DMS53 treated with DMSO at 0.1 percent for 48 hours (cell line): ENCODE data around the gene SSH2.
"Not testable (repeated sequence)": the region's sequence is repeated elsewhere in the genome, so short reads cannot be mapped to it uniquely, and the experiment has no call there.

Experiments used
- DNase-seq: peaks from one replicate; lab custom pipeline; 2025; ENCODE audit not compliant: unreplicated experiment; lab: John Stamatoyannopoulos, UW

Gene SSH2

GRCh38 chr17:29929533-29930408, at the start of gene SSH2:
SSH2 (minus strand) TSS chr17:29930228; CDS start chr17:29930000, 228 bp downstream.
- DNase-seq, result peak; percentile 81

GRCh38 chr17:29977836-29978235, 47.8 kb upstream of the SSH2 start:
- no peak for DNase-seq

- no peak for DNase-seq
Observed at GRCh38 chr17:29973005-29973404, 43.0 kb upstream of the SSH2 start.

- no peak for DNase-seq
Observed at GRCh38 chr17:29972277-29972676, 42.2 kb upstream of the SSH2 start.

- DNase-seq, result no peak
Observed at GRCh38 chr17:29968271-29968670, 38.2 kb upstream of the SSH2 start.

- no peak for DNase-seq
Observed at GRCh38 chr17:29962656-29963055, 32.6 kb upstream of the SSH2 start.

GRCh38 chr17:29959658-29960337, 29.8 kb upstream of the SSH2 start:
- no peak for DNase-seq

- no peak for DNase-seq
Observed at GRCh38 chr17:29958947-29959657, 29.1 kb upstream of the SSH2 start.

GRCh38 chr17:29957488-29957887, 27.5 kb upstream of the SSH2 start:
- not testable (repeated sequence) for DNase-seq

GRCh38 chr17:29956225-29956624, 26.2 kb upstream of the SSH2 start:
- no peak for DNase-seq

GRCh38 chr17:29954405-29954804, 24.4 kb upstream of the SSH2 start:
- no peak for DNase-seq

- no peak for DNase-seq
Observed at GRCh38 chr17:29949696-29950095, 19.7 kb upstream of the SSH2 start.

- DNase-seq, result no peak
Observed at GRCh38 chr17:29948448-29949215, 18.6 kb upstream of the SSH2 start.

- no peak for DNase-seq
Observed at GRCh38 chr17:29945281-29945680, 15.3 kb upstream of the SSH2 start.

GRCh38 chr17:29941334-29941733, 11.3 kb upstream of the SSH2 start, which contains the start of gene EFCAB5:
EFCAB5 (plus strand) TSS chr17:29941634; CDS start chr17:29941797, 163 bp downstream.
- DNase-seq, result no peak

GRCh38 chr17:29936724-29937123, 6.7 kb upstream of the SSH2 start:
- DNase-seq, result no peak

GRCh38 chr17:29935909-29936308, 5.9 kb upstream of the SSH2 start:
- DNase-seq, result not testable (repeated sequence)

- DNase-seq, result peak; percentile 3
Observed at GRCh38 chr17:29933379-29933778, 3.4 kb upstream of the SSH2 start.

- DNase-seq, result peak; percentile 84
Observed at GRCh38 chr17:29931231-29931932, 1.4 kb upstream of the SSH2 start.

GRCh38 chr17:29930409-29931010, 482 bp upstream of the SSH2 start:
- peak; percentile 62 for DNase-seq
